OCI-LY1 (cell line): Measurements from ENCODE around the gene EPB41L4A.

Experiments used
- EZH2 ChIP-seq: fragments of 200-600 bp; sonication (generic), shearing (Covaris generic); IDR thresholded peaks from 2 replicates; pipeline ENCODE4 v1.8.0; 2017; ENCODE audit warnings: borderline replicate concordance, mixed run types, mild to moderate bottlenecking, antibody characterized with exemption, low read length, moderate library complexity, mixed read lengths
- TF ChIP-seq, protein P1 (sequence below): fragments of 200-600 bp; sonication (generic), shearing (Covaris generic); IDR thresholded peaks from 2 replicates; pipeline ENCODE4 v1.5.1; 2017; ENCODE audit warnings: mild to moderate bottlenecking, antibody characterized with exemption, low read length, moderate library complexity, mixed read lengths

DNA sequence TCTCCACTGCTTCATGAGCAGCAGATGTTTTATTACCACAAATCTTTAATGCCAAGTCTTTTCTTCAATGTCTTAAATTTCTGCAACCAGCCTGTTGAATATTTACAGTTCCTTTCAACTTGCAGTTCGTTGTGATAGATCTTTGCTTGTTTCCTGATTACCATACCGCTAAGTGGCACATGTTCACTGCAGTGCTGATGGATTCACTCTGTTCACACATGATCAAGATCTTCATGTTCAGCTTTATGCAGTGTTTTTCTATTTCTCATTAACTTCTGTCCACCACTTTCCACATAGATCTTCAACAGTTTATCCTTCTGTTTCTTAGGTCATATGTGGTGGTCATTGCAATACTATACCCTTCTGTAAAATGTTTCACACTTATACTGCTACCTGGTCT, 280.6 kb downstream of the EPB41L4A start:
- TF ChIP-seq, protein P1, sequence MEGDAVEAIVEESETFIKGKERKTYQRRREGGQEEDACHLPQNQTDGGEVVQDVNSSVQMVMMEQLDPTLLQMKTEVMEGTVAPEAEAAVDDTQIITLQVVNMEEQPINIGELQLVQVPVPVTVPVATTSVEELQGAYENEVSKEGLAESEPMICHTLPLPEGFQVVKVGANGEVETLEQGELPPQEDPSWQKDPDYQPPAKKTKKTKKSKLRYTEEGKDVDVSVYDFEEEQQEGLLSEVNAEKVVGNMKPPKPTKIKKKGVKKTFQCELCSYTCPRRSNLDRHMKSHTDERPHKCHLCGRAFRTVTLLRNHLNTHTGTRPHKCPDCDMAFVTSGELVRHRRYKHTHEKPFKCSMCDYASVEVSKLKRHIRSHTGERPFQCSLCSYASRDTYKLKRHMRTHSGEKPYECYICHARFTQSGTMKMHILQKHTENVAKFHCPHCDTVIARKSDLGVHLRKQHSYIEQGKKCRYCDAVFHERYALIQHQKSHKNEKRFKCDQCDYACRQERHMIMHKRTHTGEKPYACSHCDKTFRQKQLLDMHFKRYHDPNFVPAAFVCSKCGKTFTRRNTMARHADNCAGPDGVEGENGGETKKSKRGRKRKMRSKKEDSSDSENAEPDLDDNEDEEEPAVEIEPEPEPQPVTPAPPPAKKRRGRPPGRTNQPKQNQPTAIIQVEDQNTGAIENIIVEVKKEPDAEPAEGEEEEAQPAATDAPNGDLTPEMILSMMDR = no peak
- TF ChIP-seq EZH2 = no peak
